A673 (cell line): ENCODE data around the gene LNP1.

Source experiments
- EZH2 ChIP-seq: fragments of 200-600 bp; sonication (generic); IDR thresholded peaks from 2 replicates; pipeline ENCODE4 v1.6.1; 2017; ENCODE audit warnings: borderline replicate concordance, low read depth, mild to moderate bottlenecking, mixed read lengths, antibody characterized with exemption, low read length; ENCODE audit not compliant: poor library complexity, severe bottlenecking
- TF ChIP-seq, protein P1 (sequence below): fragments of 300-800, 200-600 bp; sonication (generic); conservative IDR thresholded peaks from 2 replicates; pipeline ENCODE4 v1.5.1; 2017; ENCODE audit warnings: low read depth, mild to moderate bottlenecking, antibody characterized with exemption, low read length, moderate library complexity, mixed read lengths

DNA sequence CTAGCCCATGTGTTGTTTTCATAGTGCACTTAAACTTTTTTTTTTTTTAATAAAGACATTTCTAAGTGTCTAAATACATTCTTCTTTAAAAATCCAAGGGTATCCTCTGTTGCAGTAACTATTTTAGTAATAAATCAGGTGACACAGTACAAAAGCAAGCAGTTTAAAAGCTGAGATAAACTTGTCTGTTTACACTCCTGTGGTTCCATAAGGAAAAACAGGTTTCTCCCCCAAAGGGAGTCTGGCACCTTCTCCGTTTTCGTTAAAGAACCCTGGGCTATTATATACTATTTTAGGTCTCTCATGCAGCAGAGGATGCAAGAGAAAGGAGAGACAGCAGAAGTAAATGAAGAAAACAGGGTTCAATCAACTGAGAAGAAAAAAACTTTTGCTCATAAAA, 47.9 kb downstream of the LNP1 start:
- TF ChIP-seq, protein P1, sequence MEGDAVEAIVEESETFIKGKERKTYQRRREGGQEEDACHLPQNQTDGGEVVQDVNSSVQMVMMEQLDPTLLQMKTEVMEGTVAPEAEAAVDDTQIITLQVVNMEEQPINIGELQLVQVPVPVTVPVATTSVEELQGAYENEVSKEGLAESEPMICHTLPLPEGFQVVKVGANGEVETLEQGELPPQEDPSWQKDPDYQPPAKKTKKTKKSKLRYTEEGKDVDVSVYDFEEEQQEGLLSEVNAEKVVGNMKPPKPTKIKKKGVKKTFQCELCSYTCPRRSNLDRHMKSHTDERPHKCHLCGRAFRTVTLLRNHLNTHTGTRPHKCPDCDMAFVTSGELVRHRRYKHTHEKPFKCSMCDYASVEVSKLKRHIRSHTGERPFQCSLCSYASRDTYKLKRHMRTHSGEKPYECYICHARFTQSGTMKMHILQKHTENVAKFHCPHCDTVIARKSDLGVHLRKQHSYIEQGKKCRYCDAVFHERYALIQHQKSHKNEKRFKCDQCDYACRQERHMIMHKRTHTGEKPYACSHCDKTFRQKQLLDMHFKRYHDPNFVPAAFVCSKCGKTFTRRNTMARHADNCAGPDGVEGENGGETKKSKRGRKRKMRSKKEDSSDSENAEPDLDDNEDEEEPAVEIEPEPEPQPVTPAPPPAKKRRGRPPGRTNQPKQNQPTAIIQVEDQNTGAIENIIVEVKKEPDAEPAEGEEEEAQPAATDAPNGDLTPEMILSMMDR: no peak
- no peak for TF ChIP-seq EZH2
